Measurements from ENCODE around the gene ST13.

- TF ChIP-seq CTCF (IDR thresholded peaks at IDR 0.05) = no peak
- no peak for TF ChIP-seq POLR2A (IDR thresholded peaks at IDR 0.05)
Measured at GRCh38 chr22:40853333-40853732, 3.1 kb downstream of the ST13 start.
